SK-N-MC (cell line): ENCODE results near the gene MAP4K5.

Experiments
- DNase-seq: peaks from one replicate; pipeline ENCODE4 v3.0.0-alpha.2; 2011; ENCODE audit warnings: low read depth, low spot score
- H3K27ac ChIP-seq: fragments of 200-600 bp; sonication (generic); 2 replicates; pipeline ENCODE4 v1.5.1; 2016; ENCODE audit warnings: mixed run types
- H3K36me3 ChIP-seq: fragments of 200-600 bp; sonication (generic); 2 replicates; pipeline ENCODE4 v1.6.1; 2017; ENCODE audit warnings: antibody characterized with exemption, low read length, mixed read lengths; ENCODE audit not compliant: insufficient read depth
- H3K4me3 ChIP-seq: fragments of 200-600 bp; sonication (generic); 2 replicates; pipeline ENCODE4 v1.5.1; 2016
- H3K9ac ChIP-seq: fragments of 200-600 bp; sonication (generic); 2 replicates; pipeline ENCODE4 v1.8.0; 2017; ENCODE audit warnings: mixed run types, mixed read lengths; ENCODE audit not compliant: insufficient read length
- H3K9me3 ChIP-seq: fragments of 200-600 bp; sonication (generic); 2 replicates; pipeline ENCODE4 v1.6.1; 2017; ENCODE audit warnings: low read depth, mild to moderate bottlenecking, antibody characterized with exemption, low read length, moderate library complexity, mixed read lengths
- EZH2 ChIP-seq: fragments of 200-600 bp; sonication (generic); IDR thresholded peaks from one replicate; pipeline ENCODE4 v1.6.1; 2017; ENCODE audit warnings: antibody characterized with exemption
- FOXP2 ChIP-seq: optimal IDR thresholded peaks from 2 replicates; pipeline ENCODE3; 2011; ENCODE audit warnings: mild to moderate bottlenecking, moderate library complexity; ENCODE audit not compliant: insufficient read depth; ENCODE audit errors: extremely low read length, control extremely low read depth
- POLR2AphosphoS5 ChIP-seq: IDR thresholded peaks from 2 replicates; pipeline ENCODE4 v1.6.1; 2012; ENCODE audit warnings: mild to moderate bottlenecking, low read depth, low read length, borderline replicate concordance

Gene MAP4K5

GRCh38 chr14:50475460-50475859 is 56.9 kb downstream of the MAP4K5 start:
- TF ChIP-seq POLR2AphosphoS5, result no peak
- TF ChIP-seq FOXP2, result no peak
- TF ChIP-seq EZH2, result no peak
- Histone ChIP-seq H3K9ac (no peak overlapping the region), H3K36me3 (peaks cover 56% of the 10 kb centered on the region), H3K4me3 (no peak overlapping the region), H3K9me3 (peaks cover 21% of the 10 kb centered on the region), H3K27ac (peak overlapping the region; percentile 29; the same call in 1 of the 2 replicates)
- DNase-seq, result no peak

DNA sequence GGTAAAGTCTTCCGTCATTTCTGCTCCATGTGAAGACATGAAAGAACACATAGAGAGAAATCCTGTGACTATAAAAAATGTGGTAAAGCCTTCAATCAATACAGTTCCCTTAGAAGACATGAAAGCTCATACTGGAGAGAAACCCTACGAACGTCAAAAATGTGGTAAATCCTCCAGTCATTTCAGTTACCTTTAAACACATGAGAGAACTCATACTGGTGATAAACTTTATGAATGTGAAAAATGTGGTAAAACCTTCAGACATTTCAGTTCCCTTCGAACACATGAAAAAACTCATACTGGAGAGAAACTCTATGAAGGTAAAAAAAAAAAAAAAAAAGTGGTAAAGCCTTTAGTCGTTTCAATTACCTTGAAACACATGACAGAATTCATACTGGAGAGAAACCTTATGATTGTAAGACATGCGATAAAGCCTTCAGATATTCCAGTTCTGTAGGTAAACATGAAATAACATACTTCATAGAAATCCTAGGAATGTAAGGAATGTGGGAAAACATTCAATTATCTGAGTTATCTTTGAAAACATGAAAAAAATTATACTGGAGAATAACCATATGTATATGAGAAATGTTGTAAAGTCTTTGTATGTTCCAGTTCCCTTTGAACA is 60.4 kb downstream of the MAP4K5 start:
- peaks cover 21% of the 10 kb centered on the region for H3K9me3 ChIP-seq
- H3K27ac ChIP-seq, result no peak overlapping the region
- no peak for DNase-seq
- TF ChIP-seq FOXP2 (no peak), EZH2 (no peak), POLR2AphosphoS5 (no peak)
- peaks cover 83% of the 10 kb centered on the region for H3K36me3 ChIP-seq
- no peak overlapping the region for H3K9ac ChIP-seq
- no peak overlapping the region for H3K4me3 ChIP-seq

DNA sequence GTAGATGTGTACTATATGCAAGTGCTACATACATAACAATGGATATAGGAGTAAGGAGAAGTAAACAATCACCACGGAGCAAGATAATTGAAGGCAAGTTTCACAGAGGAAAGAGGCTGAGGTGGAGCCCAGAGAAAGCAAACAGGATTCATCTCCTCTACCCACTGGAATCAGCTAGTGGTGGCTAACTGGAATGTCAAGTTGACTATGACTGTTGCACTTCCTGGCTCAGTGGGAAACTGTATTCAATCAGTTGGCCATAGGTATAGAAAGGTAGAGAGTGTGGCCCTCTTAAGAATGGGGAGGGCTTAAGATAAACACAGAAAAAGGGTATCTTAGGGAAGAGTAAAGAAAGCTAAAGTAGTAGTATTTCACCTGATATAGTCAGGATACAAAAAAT is 62.4 kb downstream of the MAP4K5 start:
- Histone ChIP-seq H3K4me3 (no peak overlapping the region), H3K9ac (no peak overlapping the region), H3K9me3 (peaks cover 21% of the 10 kb centered on the region), H3K36me3 (peaks cover 96% of the 10 kb centered on the region), H3K27ac (no peak overlapping the region)
- TF ChIP-seq EZH2 (no peak), POLR2AphosphoS5 (no peak), FOXP2 (no peak)
- DNase-seq, result no peak

DNA sequence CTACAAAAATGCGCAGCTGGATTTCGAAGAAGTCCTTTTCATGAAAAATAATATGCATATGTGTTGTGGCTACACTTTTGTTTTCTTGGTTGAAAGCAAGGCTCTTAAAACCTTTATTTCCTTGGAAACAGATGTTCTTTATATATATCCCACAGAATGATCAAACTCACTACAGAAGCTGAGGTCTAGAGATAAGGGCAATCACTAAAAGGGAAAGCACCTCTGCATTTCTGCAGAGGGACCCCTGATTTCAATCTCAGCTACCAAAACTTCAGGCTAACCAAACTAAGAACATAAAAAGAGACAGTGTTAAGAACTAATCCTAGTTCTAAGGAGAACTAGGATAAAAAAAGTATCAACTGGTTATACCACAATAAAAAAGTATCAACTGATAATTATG is 70.3 kb downstream of the MAP4K5 start:
- no peak for DNase-seq
- no peak for TF ChIP-seq FOXP2
- TF ChIP-seq POLR2AphosphoS5, result no peak
- no peak for TF ChIP-seq EZH2
- no peak overlapping the region for H3K9ac ChIP-seq
- peaks cover 65% of the 10 kb centered on the region for H3K36me3 ChIP-seq
- H3K4me3 ChIP-seq, result no peak overlapping the region
- H3K27ac ChIP-seq, result no peak overlapping the region
- no peaks in the 10 kb centered on the region for H3K9me3 ChIP-seq

GRCh38 chr14:50453869-50454268 is 78.5 kb downstream of the MAP4K5 start:
- TF ChIP-seq EZH2, result no peak
- TF ChIP-seq FOXP2, result no peak
- no peak for TF ChIP-seq POLR2AphosphoS5
- no peak for DNase-seq
- no peak overlapping the region for H3K27ac ChIP-seq
- no peak overlapping the region for H3K4me3 ChIP-seq
- no peak overlapping the region for H3K9ac ChIP-seq
- no peaks in the 10 kb centered on the region for H3K9me3 ChIP-seq
- peaks cover 75% of the 10 kb centered on the region for H3K36me3 ChIP-seq

GRCh38 chr14:50452979-50453705 is 79.2 kb downstream of the MAP4K5 start:
- Histone ChIP-seq H3K36me3 (peaks cover 72% of the 10 kb centered on the region), H3K9me3 (no peaks in the 10 kb centered on the region), H3K4me3 (no peak overlapping the region), H3K9ac (no peak overlapping the region), H3K27ac (no peak overlapping the region)
- TF ChIP-seq FOXP2 (no peak), POLR2AphosphoS5 (no peak), EZH2 (no peak)
- DNase-seq, result no peak

GRCh38 chr14:50452296-50452695 is 80.1 kb downstream of the MAP4K5 start:
- no peaks in the 10 kb centered on the region for H3K9me3 ChIP-seq
- no peak overlapping the region for H3K27ac ChIP-seq
- H3K36me3 ChIP-seq, result peaks cover 74% of the 10 kb centered on the region
- H3K4me3 ChIP-seq, result no peak overlapping the region
- no peak overlapping the region for H3K9ac ChIP-seq
- TF ChIP-seq POLR2AphosphoS5 (no peak), FOXP2 (no peak), EZH2 (no peak)
- DNase-seq, result no peak

DNA sequence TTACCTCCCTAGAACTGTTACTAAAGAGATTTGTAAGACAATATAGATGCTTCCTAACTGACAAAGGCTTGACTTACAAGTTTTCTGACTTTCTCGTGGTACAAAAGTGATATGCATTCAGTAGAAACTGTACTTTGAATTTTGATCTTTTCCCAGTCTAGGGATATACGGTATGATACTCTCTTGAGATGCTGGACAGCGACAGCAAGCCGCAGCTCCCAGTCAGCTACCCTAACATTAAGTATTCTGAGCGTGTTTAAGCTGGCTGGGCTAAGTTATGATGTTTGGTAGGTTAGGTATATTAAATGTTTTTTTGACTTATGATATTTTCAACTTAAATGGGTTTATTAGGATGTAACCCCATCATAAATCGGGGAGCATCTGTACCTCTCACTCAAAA is 80.5 kb downstream of the MAP4K5 start:
- Histone ChIP-seq H3K4me3 (no peak overlapping the region), H3K9ac (no peak overlapping the region), H3K36me3 (peaks cover 74% of the 10 kb centered on the region), H3K9me3 (no peaks in the 10 kb centered on the region), H3K27ac (no peak overlapping the region)
- DNase-seq, result no peak
- TF ChIP-seq POLR2AphosphoS5 (no peak), EZH2 (no peak), FOXP2 (no peak)
